ENCODE data around the gene KRT32.

DNA sequence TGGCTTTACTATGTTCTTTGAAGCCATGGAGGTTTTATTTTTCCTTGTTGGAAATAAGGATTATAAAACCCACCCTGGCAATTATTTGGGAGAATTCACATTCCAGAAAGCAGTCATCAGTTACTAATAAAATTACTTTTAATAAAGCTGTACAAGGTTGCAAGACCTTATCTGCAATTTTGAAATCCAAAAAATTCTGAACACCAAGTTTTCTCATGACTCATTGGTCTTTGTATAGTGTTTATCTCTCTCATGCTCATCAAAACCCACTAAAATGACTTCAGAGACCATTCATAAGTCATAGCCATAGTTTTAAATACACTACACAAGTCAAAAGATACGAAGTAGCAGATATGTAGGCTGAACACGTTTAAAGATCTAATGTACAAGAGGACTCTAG, 20.4 kb downstream of the KRT32 start:
- TF ChIP-seq EZH2phosphoT487 (IDR thresholded peaks at IDR 0.05; ENCODE audit: insufficient read depth, low read depth) (no peak), EZH2 (IDR thresholded peaks at IDR 0.05; ENCODE audit: insufficient read depth, poor library complexity, severe bottlenecking) (no peak)

Data from GM23248 (cell line).